Right atrium auricular region (tissue), 2 donors: ENCODE data around the gene TAF4. TPM values are rescaled to one million over a fixed set of nuclear protein-coding genes. Genes with fewer than 3 reads are reported as not detected.

Experiments used
- DNase-seq: peaks from one replicate; pipeline ENCODE4 v3.0.0-alpha.2; 2019; ENCODE audit warnings: low spot score
- H3K27ac ChIP-seq, 2 donors: fragments of 200-600 bp; sonication (generic); 1 replicate in 1 of 2; 2 replicates in 1 of 2; pipeline ENCODE4 v1.5.1; 2016 to 2019
- H3K27me3 ChIP-seq, 2 donors: fragments of 200-600 bp; sonication (generic); one replicate each; pipeline versions ENCODE4 v1.5.1 to v1.6.0; 2017 to 2019
- H3K36me3 ChIP-seq: fragments of 200-600 bp; sonication (generic); one replicate; pipeline ENCODE4 v1.5.1; 2016
- H3K4me1 ChIP-seq, 2 donors: fragments of 200-600 bp; sonication (generic); one replicate each; pipeline versions ENCODE4 v1.5.1 to v1.6.0; 2017 to 2019
- H3K4me3 ChIP-seq, 2 donors: fragments of 200-600 bp; sonication (generic); 1 replicate in 1 of 2; 2 replicates in 1 of 2; pipeline ENCODE4 v1.5.1; 2017 to 2019; ENCODE audit warnings: mild to moderate bottlenecking in 1 of 2, moderate library complexity in 1 of 2
- H3K9me3 ChIP-seq, 2 donors: fragments of 200-600 bp; sonication (generic); one replicate each; pipeline ENCODE4 v1.5.1; 2019
- total RNA-seq, 2 donors: library from RNA; depleted of rRNA; stranded (reverse); fragments of >200 nt; gene quantifications; one replicate each; pipeline ENCODE4 v1.1.0, GENCODE V29; 2016
- TF ChIP-seq, protein P1 (sequence below), 2 donors: fragments of 200-600 bp; sonication (generic); IDR thresholded peaks; one replicate each; pipeline ENCODE4 v1.5.1; 2019; ENCODE audit warnings: antibody characterized with exemption in 2 of 2

The TAF4 gene
- total RNA-seq, 2 donors from 2014 or later = 8.3 to 18.0 TPM

- Histone ChIP-seq H3K4me3 (no peak overlapping the region), H3K4me1 (no peaks in the 10 kb centered on the region), H3K27me3 (no peaks in the 10 kb centered on the region), H3K9me3 (peaks cover 0 to 50% of the 10 kb centered on the region in 2 donors), H3K27ac (no peak overlapping the region), H3K36me3 (no peaks in the 10 kb centered on the region)
- no peak for DNase-seq
- TF ChIP-seq, protein P1, sequence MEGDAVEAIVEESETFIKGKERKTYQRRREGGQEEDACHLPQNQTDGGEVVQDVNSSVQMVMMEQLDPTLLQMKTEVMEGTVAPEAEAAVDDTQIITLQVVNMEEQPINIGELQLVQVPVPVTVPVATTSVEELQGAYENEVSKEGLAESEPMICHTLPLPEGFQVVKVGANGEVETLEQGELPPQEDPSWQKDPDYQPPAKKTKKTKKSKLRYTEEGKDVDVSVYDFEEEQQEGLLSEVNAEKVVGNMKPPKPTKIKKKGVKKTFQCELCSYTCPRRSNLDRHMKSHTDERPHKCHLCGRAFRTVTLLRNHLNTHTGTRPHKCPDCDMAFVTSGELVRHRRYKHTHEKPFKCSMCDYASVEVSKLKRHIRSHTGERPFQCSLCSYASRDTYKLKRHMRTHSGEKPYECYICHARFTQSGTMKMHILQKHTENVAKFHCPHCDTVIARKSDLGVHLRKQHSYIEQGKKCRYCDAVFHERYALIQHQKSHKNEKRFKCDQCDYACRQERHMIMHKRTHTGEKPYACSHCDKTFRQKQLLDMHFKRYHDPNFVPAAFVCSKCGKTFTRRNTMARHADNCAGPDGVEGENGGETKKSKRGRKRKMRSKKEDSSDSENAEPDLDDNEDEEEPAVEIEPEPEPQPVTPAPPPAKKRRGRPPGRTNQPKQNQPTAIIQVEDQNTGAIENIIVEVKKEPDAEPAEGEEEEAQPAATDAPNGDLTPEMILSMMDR (IDR thresholded peaks at IDR 0.05) = no peak
These were observed 39.2 kb upstream of the TAF4 start for GRCh38 chr20:62104791-62105345.

DNA sequence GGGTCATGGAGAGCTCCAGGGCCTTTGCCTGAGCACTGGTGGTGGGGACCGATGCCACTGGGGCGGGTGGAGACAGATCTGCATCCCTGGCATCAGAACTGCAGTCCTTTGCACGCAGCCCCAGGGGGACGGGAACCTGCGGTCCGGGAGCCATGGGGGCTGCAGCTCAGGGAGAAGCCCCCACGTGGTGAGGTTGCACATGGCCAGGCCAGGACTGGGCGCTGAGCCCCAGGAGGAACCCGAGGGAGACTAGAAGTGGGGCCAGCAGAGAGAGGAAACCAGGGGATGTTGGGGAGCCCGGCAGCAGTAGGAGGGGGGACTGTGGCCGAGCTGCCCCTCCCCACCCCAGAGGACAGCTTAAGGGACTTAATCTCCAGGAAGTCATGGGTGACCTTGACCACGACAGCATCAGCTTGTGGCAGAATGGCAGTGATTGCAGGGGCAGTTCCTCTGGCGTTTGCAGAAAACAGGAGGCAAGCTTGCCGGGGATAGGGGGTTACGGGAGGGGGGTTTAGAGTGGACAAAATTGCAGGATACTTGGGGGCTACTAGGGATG lies 38.6 kb upstream of the TAF4 start:
- no peaks in the 10 kb centered on the region for H3K27me3 ChIP-seq
- DNase-seq = no peak
- no peak overlapping the region for H3K4me3 ChIP-seq
- H3K36me3 ChIP-seq = no peaks in the 10 kb centered on the region
- H3K9me3 ChIP-seq = peaks cover 0 to 45% of the 10 kb centered on the region in 2 donors
- TF ChIP-seq, protein P1 (IDR thresholded peaks at IDR 0.05) = no peak
- H3K27ac ChIP-seq = no peak overlapping the region
- no peaks in the 10 kb centered on the region for H3K4me1 ChIP-seq

- TF ChIP-seq, protein P1 (IDR thresholded peaks at IDR 0.05) = no peak
- H3K36me3 ChIP-seq = no peaks in the 10 kb centered on the region
- no peaks in the 10 kb centered on the region for H3K27me3 ChIP-seq
- H3K27ac ChIP-seq = no peak overlapping the region
- H3K4me1 ChIP-seq = no peaks in the 10 kb centered on the region
- H3K9me3 ChIP-seq = peaks cover 0 to 38% of the 10 kb centered on the region in 2 donors
- no peak overlapping the region for H3K4me3 ChIP-seq
- no peak for DNase-seq
These were observed 38.0 kb upstream of the TAF4 start for GRCh38 chr20:62103508-62104233.

DNA sequence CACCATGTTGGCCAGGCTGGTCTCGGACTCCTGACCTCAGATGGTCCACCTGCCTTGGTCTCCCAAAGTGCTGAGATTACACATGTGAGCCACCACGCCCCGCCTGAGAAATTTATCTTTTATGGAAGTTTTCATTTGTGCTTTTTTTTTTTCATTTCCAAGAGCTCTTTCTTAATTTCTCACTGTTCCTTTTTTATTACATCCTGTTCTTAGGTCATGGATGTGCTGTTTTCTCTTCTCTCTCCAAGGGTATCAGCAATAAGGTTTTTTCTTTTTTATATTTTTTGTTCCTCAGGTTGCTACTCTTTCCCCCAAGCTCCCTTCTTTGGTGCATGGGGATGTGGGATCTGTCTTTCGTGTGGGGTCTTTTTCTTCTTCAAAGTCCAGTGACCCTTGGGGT lies 35.4 kb upstream of the TAF4 start:
- Histone ChIP-seq H3K4me1 (no peaks in the 10 kb centered on the region), H3K27me3 (no peaks in the 10 kb centered on the region), H3K27ac (no peak overlapping the region), H3K9me3 (peaks cover 0 to 19% of the 10 kb centered on the region in 2 donors), H3K36me3 (no peaks in the 10 kb centered on the region), H3K4me3 (no peak overlapping the region)
- TF ChIP-seq, protein P1 (IDR thresholded peaks at IDR 0.05) = no peak
- no peak for DNase-seq

DNA sequence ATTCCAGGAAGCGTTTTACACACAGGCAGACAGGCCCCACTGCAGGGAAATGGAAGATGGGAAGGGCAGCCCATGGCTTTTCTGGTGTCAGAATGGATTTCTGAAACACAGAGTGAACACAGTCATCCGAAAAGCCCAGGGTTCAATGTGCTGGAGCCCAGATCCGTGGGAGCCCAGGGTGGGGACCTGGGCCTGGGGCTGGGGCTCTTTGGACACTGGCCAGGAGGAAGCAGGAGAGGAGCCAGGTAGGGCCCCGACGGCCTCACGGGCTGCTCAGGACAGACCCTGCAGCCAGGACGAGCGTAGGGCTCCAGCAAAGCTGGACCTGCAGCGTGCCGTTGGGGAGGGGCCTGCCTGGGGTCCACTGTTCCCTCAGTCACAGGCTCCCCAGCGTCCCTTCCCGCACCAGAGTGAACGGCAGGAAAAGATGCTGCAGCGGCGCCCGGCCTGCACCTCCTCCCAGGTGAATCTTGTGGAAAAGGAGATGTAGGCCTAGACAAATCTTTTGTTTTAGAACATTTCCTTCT lies 32.3 kb upstream of the TAF4 start:
- Histone ChIP-seq H3K27ac (no peak overlapping the region), H3K36me3 (no peaks in the 10 kb centered on the region), H3K27me3 (no peaks in the 10 kb centered on the region), H3K4me1 (no peaks in the 10 kb centered on the region), H3K9me3 (peaks cover 0 to 19% of the 10 kb centered on the region in 2 donors), H3K4me3 (no peak overlapping the region)
- DNase-seq = no peak
- TF ChIP-seq, protein P1 (IDR thresholded peaks at IDR 0.05) = no peak
